SU-DHL-6 (cell line): ENCODE data around the gene SP3.

Source experiments
- H2AFZ ChIP-seq: fragments of 200-600 bp; sonication (generic); 2 replicates; pipeline ENCODE4 v1.6.1; 2014; ENCODE audit warnings: low read depth, mild to moderate bottlenecking, moderate library complexity, mixed read lengths, antibody characterized with exemption, low read length; ENCODE audit not compliant: severe bottlenecking
- H3F3A ChIP-seq: fragments of 200-600 bp; shearing (Covaris generic); 2 replicates; pipeline ENCODE4 v1.6.0; 2016; ENCODE audit warnings: antibody characterized with exemption, mild to moderate bottlenecking; ENCODE audit not compliant: insufficient read depth
- H3K27ac ChIP-seq: fragments of 200-600 bp; sonication (generic); 2 replicates; pipeline ENCODE4 v1.5.1; 2016; ENCODE audit warnings: low read depth, mild to moderate bottlenecking, low read length, moderate library complexity, mixed read lengths
- H3K27me3 ChIP-seq: fragments of 200-600 bp; sonication (generic), shearing (Covaris generic); 2 replicates; pipeline ENCODE4 v1.6.0; 2014; ENCODE audit warnings: mild to moderate bottlenecking, low read length
- H3K36me3 ChIP-seq: fragments of 200-600 bp; sonication (generic); 2 replicates; pipeline ENCODE4 v1.6.1; 2014; ENCODE audit warnings: mild to moderate bottlenecking, low read length, mixed read lengths
- H3K4me2 ChIP-seq: fragments of 300-600, 200-600 bp; shearing (Covaris generic), sonication (generic); 2 replicates; pipeline ENCODE4 v1.6.0; 2014; ENCODE audit warnings: low read length, low read depth, mild to moderate bottlenecking; ENCODE audit not compliant: poor library complexity, severe bottlenecking
- H3K4me3 ChIP-seq: fragments of 200-600 bp; sonication (generic); 2 replicates; pipeline ENCODE4 v1.5.1; 2014; ENCODE audit warnings: antibody characterized with exemption, low read length, mild to moderate bottlenecking, mixed read lengths; ENCODE audit not compliant: insufficient read depth, poor library complexity, severe bottlenecking
- H3K79me2 ChIP-seq: fragments of 200-600 bp; sonication (generic); 2 replicates; pipeline ENCODE4 v1.6.1; 2014; ENCODE audit warnings: mild to moderate bottlenecking, low read length, moderate library complexity; ENCODE audit not compliant: insufficient read depth
- H3K9ac ChIP-seq: fragments of 200-600 bp; sonication (generic); 2 replicates; pipeline ENCODE4 v1.7.0; 2014; ENCODE audit warnings: mild to moderate bottlenecking, low read length
- H3K9me2 ChIP-seq: fragments of 200-600 bp; sonication (generic); replicated peaks from 2 replicates; pipeline ENCODE4 v1.6.1; 2014; ENCODE audit warnings: low read length; ENCODE audit not compliant: insufficient read depth
- H3K9me3 ChIP-seq: fragments of 200-600 bp; sonication (generic); 2 replicates; pipeline ENCODE4 v1.6.1; 2014; ENCODE audit warnings: low read length, mixed read lengths; ENCODE audit not compliant: insufficient read depth
- H4K20me1 ChIP-seq: fragments of 200-600 bp; sonication (generic); 2 replicates; pipeline ENCODE4 v1.6.1; 2014; ENCODE audit warnings: low read depth, mild to moderate bottlenecking, antibody characterized with exemption, low read length, moderate library complexity, mixed read lengths
- CTCF ChIP-seq: fragments of 200-600 bp; sonication (generic); IDR thresholded peaks from one replicate; pipeline ENCODE4 v1.5.1; 2017; ENCODE audit warnings: antibody characterized with exemption, mild to moderate bottlenecking, low read length, moderate library complexity; ENCODE audit not compliant: insufficient read depth, poor library complexity, severe bottlenecking
- EZH2phosphoT487 ChIP-seq: fragments of 200-600 bp; sonication (generic), shearing (Covaris generic); conservative IDR thresholded peaks from 2 replicates; pipeline ENCODE4 v1.6.1; 2018; ENCODE audit warnings: mild to moderate bottlenecking, antibody characterized with exemption, low read length, moderate library complexity, mixed read lengths

The SP3 gene

GRCh38 chr2:173963323-173963816 lies 1.8 kb downstream of the SP3 start:
- peak overlapping the region; percentile 70 for H2AFZ ChIP-seq
- peak overlapping the region; percentile 99 for H3K4me3 ChIP-seq
- peaks cover 32% of the 10 kb centered on the region for H3K36me3 ChIP-seq
- peak overlapping the region; percentile 100 for H3K9ac ChIP-seq
- no peaks in the 10 kb centered on the region for H3K9me2 ChIP-seq
- H3K27ac ChIP-seq: peak overlapping the region; percentile 99
- H3F3A ChIP-seq: peaks cover 16% of the 10 kb centered on the region
- H3K27me3 ChIP-seq: no peaks in the 10 kb centered on the region
- peak overlapping the region; percentile 91 for H3K4me2 ChIP-seq
- no peaks in the 10 kb centered on the region for H3K9me3 ChIP-seq
- H4K20me1 ChIP-seq: peaks cover 29% of the 10 kb centered on the region
- H3K79me2 ChIP-seq: peaks cover 51% of the 10 kb centered on the region
- TF ChIP-seq CTCF (no peak), EZH2phosphoT487 (no peak)

GRCh38 chr2:173962583-173963110 lies 2.5 kb downstream of the SP3 start:
- Histone ChIP-seq H3K27me3 (no peaks in the 10 kb centered on the region), H2AFZ (no peak overlapping the region), H3K36me3 (peaks cover 40% of the 10 kb centered on the region), H3K4me2 (peak overlapping the region; percentile 91), H3K9ac (peak overlapping the region; percentile 100), H3K79me2 (peaks cover 58% of the 10 kb centered on the region), H3K9me2 (no peaks in the 10 kb centered on the region), H4K20me1 (peaks cover 36% of the 10 kb centered on the region), H3K27ac (peak overlapping the region; percentile 99), H3K4me3 (peak overlapping the region; percentile 99), H3F3A (peaks cover 16% of the 10 kb centered on the region), H3K9me3 (no peaks in the 10 kb centered on the region)
- TF ChIP-seq CTCF (no peak), EZH2phosphoT487 (no peak)

GRCh38 chr2:173962031-173962430 lies 3.1 kb downstream of the SP3 start:
- H3K9me3 ChIP-seq: no peaks in the 10 kb centered on the region
- H3K4me3 ChIP-seq: peak overlapping the region; percentile 99
- H3F3A ChIP-seq: peaks cover 16% of the 10 kb centered on the region
- peak overlapping the region; percentile 99 for H3K27ac ChIP-seq
- no peaks in the 10 kb centered on the region for H3K9me2 ChIP-seq
- H3K4me2 ChIP-seq: peak overlapping the region; percentile 91
- peak overlapping the region; percentile 100 for H3K9ac ChIP-seq
- H3K27me3 ChIP-seq: no peaks in the 10 kb centered on the region
- H3K79me2 ChIP-seq: peaks cover 65% of the 10 kb centered on the region
- H4K20me1 ChIP-seq: peaks cover 42% of the 10 kb centered on the region
- TF ChIP-seq EZH2phosphoT487 (no peak), CTCF (no peak)
- H3K36me3 ChIP-seq: peaks cover 46% of the 10 kb centered on the region
- no peak overlapping the region for H2AFZ ChIP-seq
